ENCODE measurements around the gene OR2D3.

- TF ChIP-seq CTCF (IDR thresholded peaks at IDR 0.05) (no peak), POLR2A (IDR thresholded peaks at IDR 0.05) (no peak)
Measured at GRCh38 chr11:6926208-6927029, 5.6 kb downstream of the OR2D3 start, which contains the start of gene ZNF215.
